Neural cell (in vitro differentiated cells): ENCODE measurements around the gene CFAP44. TPM values are rescaled to one million over a fixed set of nuclear protein-coding genes. Genes with fewer than 3 reads are reported as not detected.

Experiments used
- H2AFZ ChIP-seq: fragments of 200-600, 300-800 bp; sonication (generic), shearing (Covaris generic); 2 replicates; pipeline ENCODE4 v1.6.0; 2014; ENCODE audit warnings: low read depth, mild to moderate bottlenecking, antibody characterized with exemption, low read length, moderate library complexity
- H3F3A ChIP-seq: fragments of 200-600 bp; shearing (Covaris generic); 2 replicates; pipeline ENCODE4 v1.6.1; 2016; ENCODE audit warnings: mild to moderate bottlenecking, moderate library complexity, mixed read lengths, antibody characterized with exemption, low read length; ENCODE audit not compliant: insufficient read depth, poor library complexity, severe bottlenecking
- H3K27ac ChIP-seq: fragments of 200-600, 300-800 bp; sonication (generic), shearing (Covaris generic); 2 replicates; pipeline ENCODE4 v1.5.1; 2014; ENCODE audit warnings: mild to moderate bottlenecking, low read length, moderate library complexity
- H3K27me3 ChIP-seq: fragments of 300-800, 200-600 bp; sonication (generic), shearing (Covaris generic); 2 replicates; pipeline ENCODE4 v1.6.0; 2014; ENCODE audit warnings: mild to moderate bottlenecking, low read depth, low read length, moderate library complexity; ENCODE audit not compliant: insufficient read depth
- H3K36me3 ChIP-seq: fragments of 300-800, 200-600 bp; sonication (generic), shearing (Covaris generic); 2 replicates; pipeline ENCODE4 v1.5.1; 2014; ENCODE audit warnings: mild to moderate bottlenecking, antibody characterized with exemption, low read length, moderate library complexity; ENCODE audit not compliant: insufficient read depth
- H3K4me2 ChIP-seq: fragments of 300-800, 200-600 bp; sonication (generic), shearing (Covaris generic); 2 replicates; pipeline ENCODE4 v1.6.0; 2014; ENCODE audit warnings: mild to moderate bottlenecking, low read length
- H3K4me3 ChIP-seq: fragments of 300-800, 200-600 bp; sonication (generic), shearing (Covaris generic); 2 replicates; pipeline ENCODE4 v1.5.1; 2014; ENCODE audit warnings: mild to moderate bottlenecking, low read length, moderate library complexity
- H3K79me2 ChIP-seq: fragments of 200-600 bp; shearing (Covaris generic); replicated peaks from 2 replicates; pipeline ENCODE4 v1.6.0; 2014; ENCODE audit warnings: mild to moderate bottlenecking, low read length, moderate library complexity; ENCODE audit not compliant: insufficient read depth
- H3K9ac ChIP-seq: fragments of 300-800, 200-600 bp; sonication (generic), shearing (Covaris generic); 2 replicates; pipeline ENCODE4 v1.6.1; 2016; ENCODE audit warnings: mild to moderate bottlenecking, low read length, mixed read lengths
- H3K9me2 ChIP-seq: fragments of 200-600 bp; shearing (Covaris generic); 2 replicates; pipeline ENCODE4 v1.6.1; 2016; ENCODE audit warnings: mild to moderate bottlenecking, low read length, mixed read lengths; ENCODE audit not compliant: insufficient read depth
- H3K9me3 ChIP-seq: fragments of 200-600, 300-800 bp; sonication (generic), shearing (Covaris generic); 2 replicates; pipeline ENCODE4 v1.6.1; 2016; ENCODE audit warnings: mild to moderate bottlenecking, mixed run types, low read length, moderate library complexity, mixed read lengths
- H4K20me1 ChIP-seq: fragments of 200-600 bp; shearing (Covaris generic); 2 replicates; pipeline ENCODE4 v1.6.1; 2016; ENCODE audit warnings: mild to moderate bottlenecking, mixed run types; ENCODE audit not compliant: insufficient read depth
- EP300 ChIP-seq: fragments of 450-650 bp; conservative IDR thresholded peaks from 2 replicates; pipeline ENCODE4 v1.6.1; 2014; ENCODE audit warnings: antibody characterized with exemption, mild to moderate bottlenecking, moderate library complexity; ENCODE audit not compliant: poor library complexity, severe bottlenecking
- EZH2 ChIP-seq: fragments of 200-600, 300-800 bp; shearing (Covaris generic), sonication (generic); IDR thresholded peaks from 2 replicates; pipeline ENCODE4 v1.6.1; 2014; ENCODE audit warnings: antibody characterized with exemption, low read length, borderline replicate concordance, mild to moderate bottlenecking; ENCODE audit not compliant: insufficient read depth, poor library complexity, severe bottlenecking
- MXI1 ChIP-seq: fragments of 450-650 bp; conservative IDR thresholded peaks from 2 replicates; pipeline ENCODE4 v1.6.1; 2014; ENCODE audit warnings: antibody characterized with exemption, mild to moderate bottlenecking; ENCODE audit not compliant: poor library complexity, severe bottlenecking
- POLR2AphosphoS5 ChIP-seq: IDR thresholded peaks from 2 replicates; pipeline ENCODE4 v1.6.1; 2012
- RAD21 ChIP-seq: fragments of 450-650 bp; conservative IDR thresholded peaks from 2 replicates; pipeline ENCODE4 v1.6.1; 2014; ENCODE audit warnings: antibody characterized with exemption, mild to moderate bottlenecking, moderate library complexity
- SMC3 ChIP-seq: fragments of 450-650 bp; conservative IDR thresholded peaks from 2 replicates; pipeline ENCODE4 v1.6.1; 2014; ENCODE audit warnings: antibody characterized with exemption, mild to moderate bottlenecking, moderate library complexity; ENCODE audit not compliant: poor library complexity
- TAF1 ChIP-seq: IDR thresholded peaks from 2 replicates; pipeline ENCODE4 v1.6.1; 2012; ENCODE audit warnings: low read depth
- polyA plus RNA-seq: library from polyadenylated mRNA; depleted of rRNA; stranded (reverse); fragments of >200 nt; gene quantifications from 2 replicates; pipeline ENCODE4 v1.2.3, GENCODE V29; 2014
- TF ChIP-seq, protein P1 (sequence below): IDR thresholded peaks from 2 replicates; pipeline ENCODE4 v1.6.1; 2012; ENCODE audit warnings: borderline replicate concordance
- TF ChIP-seq, protein P2 (sequence below): fragments of 450-650 bp; IDR thresholded peaks from 2 replicates; pipeline ENCODE4 v1.5.1; 2014; ENCODE audit warnings: antibody characterized with exemption, mild to moderate bottlenecking, moderate library complexity; ENCODE audit not compliant: poor library complexity, severe bottlenecking

Gene CFAP44
- polyA plus RNA-seq, 1 donor from 2014 or later: 7.3 TPM

- Histone ChIP-seq H3F3A (no peaks in the 10 kb centered on the region), H3K27me3 (no peaks in the 10 kb centered on the region), H3K79me2 (no peaks in the 10 kb centered on the region), H3K27ac (no peak overlapping the region), H3K9ac (no peak overlapping the region), H3K4me2 (no peak overlapping the region), H3K36me3 (no peaks in the 10 kb centered on the region), H2AFZ (no peak overlapping the region), H3K9me3 (no peaks in the 10 kb centered on the region), H3K4me3 (no peak overlapping the region), H3K9me2 (no peaks in the 10 kb centered on the region), H4K20me1 (no peaks in the 10 kb centered on the region)
- TF ChIP-seq, protein P1, sequence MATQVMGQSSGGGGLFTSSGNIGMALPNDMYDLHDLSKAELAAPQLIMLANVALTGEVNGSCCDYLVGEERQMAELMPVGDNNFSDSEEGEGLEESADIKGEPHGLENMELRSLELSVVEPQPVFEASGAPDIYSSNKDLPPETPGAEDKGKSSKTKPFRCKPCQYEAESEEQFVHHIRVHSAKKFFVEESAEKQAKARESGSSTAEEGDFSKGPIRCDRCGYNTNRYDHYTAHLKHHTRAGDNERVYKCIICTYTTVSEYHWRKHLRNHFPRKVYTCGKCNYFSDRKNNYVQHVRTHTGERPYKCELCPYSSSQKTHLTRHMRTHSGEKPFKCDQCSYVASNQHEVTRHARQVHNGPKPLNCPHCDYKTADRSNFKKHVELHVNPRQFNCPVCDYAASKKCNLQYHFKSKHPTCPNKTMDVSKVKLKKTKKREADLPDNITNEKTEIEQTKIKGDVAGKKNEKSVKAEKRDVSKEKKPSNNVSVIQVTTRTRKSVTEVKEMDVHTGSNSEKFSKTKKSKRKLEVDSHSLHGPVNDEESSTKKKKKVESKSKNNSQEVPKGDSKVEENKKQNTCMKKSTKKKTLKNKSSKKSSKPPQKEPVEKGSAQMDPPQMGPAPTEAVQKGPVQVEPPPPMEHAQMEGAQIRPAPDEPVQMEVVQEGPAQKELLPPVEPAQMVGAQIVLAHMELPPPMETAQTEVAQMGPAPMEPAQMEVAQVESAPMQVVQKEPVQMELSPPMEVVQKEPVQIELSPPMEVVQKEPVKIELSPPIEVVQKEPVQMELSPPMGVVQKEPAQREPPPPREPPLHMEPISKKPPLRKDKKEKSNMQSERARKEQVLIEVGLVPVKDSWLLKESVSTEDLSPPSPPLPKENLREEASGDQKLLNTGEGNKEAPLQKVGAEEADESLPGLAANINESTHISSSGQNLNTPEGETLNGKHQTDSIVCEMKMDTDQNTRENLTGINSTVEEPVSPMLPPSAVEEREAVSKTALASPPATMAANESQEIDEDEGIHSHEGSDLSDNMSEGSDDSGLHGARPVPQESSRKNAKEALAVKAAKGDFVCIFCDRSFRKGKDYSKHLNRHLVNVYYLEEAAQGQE: no peak
- no peak for TF ChIP-seq TAF1
- TF ChIP-seq, protein P2, sequence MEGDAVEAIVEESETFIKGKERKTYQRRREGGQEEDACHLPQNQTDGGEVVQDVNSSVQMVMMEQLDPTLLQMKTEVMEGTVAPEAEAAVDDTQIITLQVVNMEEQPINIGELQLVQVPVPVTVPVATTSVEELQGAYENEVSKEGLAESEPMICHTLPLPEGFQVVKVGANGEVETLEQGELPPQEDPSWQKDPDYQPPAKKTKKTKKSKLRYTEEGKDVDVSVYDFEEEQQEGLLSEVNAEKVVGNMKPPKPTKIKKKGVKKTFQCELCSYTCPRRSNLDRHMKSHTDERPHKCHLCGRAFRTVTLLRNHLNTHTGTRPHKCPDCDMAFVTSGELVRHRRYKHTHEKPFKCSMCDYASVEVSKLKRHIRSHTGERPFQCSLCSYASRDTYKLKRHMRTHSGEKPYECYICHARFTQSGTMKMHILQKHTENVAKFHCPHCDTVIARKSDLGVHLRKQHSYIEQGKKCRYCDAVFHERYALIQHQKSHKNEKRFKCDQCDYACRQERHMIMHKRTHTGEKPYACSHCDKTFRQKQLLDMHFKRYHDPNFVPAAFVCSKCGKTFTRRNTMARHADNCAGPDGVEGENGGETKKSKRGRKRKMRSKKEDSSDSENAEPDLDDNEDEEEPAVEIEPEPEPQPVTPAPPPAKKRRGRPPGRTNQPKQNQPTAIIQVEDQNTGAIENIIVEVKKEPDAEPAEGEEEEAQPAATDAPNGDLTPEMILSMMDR: no peak
- no peak for TF ChIP-seq MXI1
- no peak for TF ChIP-seq EZH2
- no peak for TF ChIP-seq RAD21
- no peak for TF ChIP-seq POLR2AphosphoS5
- TF ChIP-seq SMC3: no peak
- TF ChIP-seq EP300: no peak
Measured at GRCh38 chr3:113450911-113451310, 9.6 kb upstream of the CFAP44 start.

- Histone ChIP-seq H3K9me2 (no peaks in the 10 kb centered on the region), H3K27ac (no peak overlapping the region), H3K9me3 (no peaks in the 10 kb centered on the region), H3K27me3 (no peaks in the 10 kb centered on the region), H3K4me3 (no peak overlapping the region), H3K9ac (no peak overlapping the region), H3K36me3 (no peaks in the 10 kb centered on the region), H2AFZ (no peak overlapping the region), H4K20me1 (no peaks in the 10 kb centered on the region), H3K4me2 (no peak overlapping the region), H3F3A (no peaks in the 10 kb centered on the region), H3K79me2 (no peaks in the 10 kb centered on the region)
- no peak for TF ChIP-seq RAD21
- no peak for TF ChIP-seq EP300
- no peak for TF ChIP-seq SMC3
- no peak for TF ChIP-seq POLR2AphosphoS5
Measured at GRCh38 chr3:113439606-113440005, 1.7 kb downstream of the CFAP44 start.

DNA sequence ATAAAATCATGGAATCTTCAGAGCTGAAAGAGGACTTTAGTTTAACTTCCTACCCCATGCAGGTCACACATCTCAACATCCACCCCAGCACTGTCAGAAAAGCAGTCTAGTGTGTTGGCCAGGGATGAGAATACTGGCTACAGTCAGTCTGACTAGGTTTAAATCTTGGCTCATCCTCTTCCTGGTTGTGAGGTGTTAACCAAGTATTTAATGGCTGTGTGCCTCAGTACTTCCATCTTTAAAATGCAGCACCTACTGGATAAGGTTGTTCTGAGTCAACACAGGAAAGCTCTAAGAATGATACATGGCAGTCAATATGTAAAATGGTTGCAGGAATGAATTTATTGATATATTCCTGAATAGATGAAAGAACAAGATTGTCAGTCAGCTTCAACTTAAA lies 3.1 kb downstream of the CFAP44 start:
- no peak overlapping the region for H2AFZ ChIP-seq

More for the DNA sequence above, 3.1 kb downstream of the CFAP44 start:
- H3K9me3 ChIP-seq: no peaks in the 10 kb centered on the region
- H3F3A ChIP-seq: no peaks in the 10 kb centered on the region
- no peaks in the 10 kb centered on the region for H3K9me2 ChIP-seq
- H3K4me3 ChIP-seq: no peak overlapping the region
- no peaks in the 10 kb centered on the region for H3K79me2 ChIP-seq
- TF ChIP-seq, protein P2: no peak
- TF ChIP-seq SMC3 (no peak), TAF1 (no peak), MXI1 (no peak), RAD21 (no peak), EP300 (no peak)
- TF ChIP-seq, protein P1: no peak
- no peaks in the 10 kb centered on the region for H4K20me1 ChIP-seq
- H3K9ac ChIP-seq: no peak overlapping the region
- no peaks in the 10 kb centered on the region for H3K27me3 ChIP-seq
- no peak overlapping the region for H3K27ac ChIP-seq
- no peaks in the 10 kb centered on the region for H3K36me3 ChIP-seq
- H3K4me2 ChIP-seq: no peak overlapping the region
